SJSA1 (cell line): ENCODE measurements around the gene NRXN2. TPM values are rescaled to one million over a fixed set of nuclear protein-coding genes. Genes with fewer than 3 reads are reported as not detected.

Experiments
- DNase-seq, 2 experiments: peaks; one replicate each; pipeline ENCODE4 v3.0.0-alpha.2; 2015 to 2020; ENCODE audit warnings: low spot score in 2 of 2, low read depth in 1 of 2
- H3K27ac ChIP-seq: fragments of 250-450 bp; sonication (Bioruptor Pico); 2 replicates; pipeline ENCODE4 v1.5.1; 2020; ENCODE audit warnings: mild to moderate bottlenecking, moderate library complexity
- H3K27me3 ChIP-seq: fragments of 250-450 bp; sonication (Bioruptor Pico); replicated peaks from 2 replicates; pipeline ENCODE4 v1.5.1; 2020; ENCODE audit warnings: mild to moderate bottlenecking, moderate library complexity
- H3K36me3 ChIP-seq: fragments of 250-450 bp; sonication (Bioruptor Pico); 2 replicates; pipeline ENCODE4 v1.5.1; 2020; ENCODE audit warnings: mild to moderate bottlenecking
- H3K4me1 ChIP-seq: fragments of 250-450 bp; sonication (Bioruptor Pico); replicated peaks from 2 replicates; pipeline ENCODE4 v1.6.1; 2021; ENCODE audit warnings: mild to moderate bottlenecking
- H3K4me3 ChIP-seq: fragments of 250-450 bp; sonication (Bioruptor Pico); 2 replicates; pipeline ENCODE4 v1.5.1; 2020; ENCODE audit warnings: mild to moderate bottlenecking
- H3K9me3 ChIP-seq: fragments of 250-450 bp; sonication (Bioruptor Pico); replicated peaks from 2 replicates; pipeline ENCODE4 v1.5.1; 2020; ENCODE audit warnings: mild to moderate bottlenecking
- total RNA-seq: library from RNA; depleted of rRNA; stranded (reverse); fragments of >200 nt; shearing (Covaris generic); gene quantifications from 2 replicates; pipeline ENCODE4 v1.2.3, GENCODE V29; 2014

Gene NRXN2
- total RNA-seq, 1 experiment from 2014 or later, result not detected

- DNase-seq, result no peak
- Histone ChIP-seq H3K9me3 (no peaks in the 10 kb centered on the region), H3K27ac (no peak overlapping the region), H3K27me3 (no peaks in the 10 kb centered on the region), H3K36me3 (peaks cover 3% of the 10 kb centered on the region; the same call in 1 of the 2 replicates), H3K4me3 (no peak overlapping the region), H3K4me1 (0 out of 2 replicates have a peak, but pooled peaks cover 9% of the 10 kb centered on the region)
Measured at GRCh38 chr11:64754124-64754918, 31.3 kb upstream of the NRXN2 start.

- H3K36me3 ChIP-seq, result peaks cover 3% of the 10 kb centered on the region; the same call in 1 of the 2 replicates
- no peak for DNase-seq
Measured at GRCh38 chr11:64753380-64754123, 30.6 kb upstream of the NRXN2 start.

GRCh38 chr11:64753019-64753379 lies 30.0 kb upstream of the NRXN2 start:
- Histone ChIP-seq H3K4me3 (no peak overlapping the region), H3K4me1 (0 out of 2 replicates have a peak, but pooled peaks cover 9% of the 10 kb centered on the region), H3K9me3 (no peaks in the 10 kb centered on the region), H3K27me3 (no peaks in the 10 kb centered on the region), H3K27ac (no peak overlapping the region), H3K36me3 (peaks cover 3% of the 10 kb centered on the region; the same call in 1 of the 2 replicates)
- DNase-seq, result no peak

More at GRCh38 chr11:64753380-64754123, 30.6 kb upstream of the NRXN2 start:
- H3K27me3 ChIP-seq, result no peaks in the 10 kb centered on the region
- H3K9me3 ChIP-seq, result no peaks in the 10 kb centered on the region
- 0 out of 2 replicates have a peak, but pooled peaks cover 9% of the 10 kb centered on the region for H3K4me1 ChIP-seq
- no peak overlapping the region for H3K27ac ChIP-seq
- no peak overlapping the region for H3K4me3 ChIP-seq

- Histone ChIP-seq H3K27me3 (no peaks in the 10 kb centered on the region), H3K4me3 (no peak overlapping the region), H3K27ac (no peak overlapping the region), H3K9me3 (no peaks in the 10 kb centered on the region), H3K4me1 (0 out of 2 replicates have a peak, but pooled peaks cover 9% of the 10 kb centered on the region), H3K36me3 (peaks cover 3% of the 10 kb centered on the region; the same call in 1 of the 2 replicates)
- no peak for DNase-seq
Measured at GRCh38 chr11:64752175-64752970, 29.4 kb upstream of the NRXN2 start.

- Histone ChIP-seq H3K36me3 (0 out of 2 replicates have a peak, but pooled peaks cover 3% of the 10 kb centered on the region), H3K9me3 (no peaks in the 10 kb centered on the region), H3K4me1 (0 out of 2 replicates have a peak, but pooled peaks cover 9% of the 10 kb centered on the region), H3K4me3 (no peak overlapping the region), H3K27me3 (peaks cover 1% of the 10 kb centered on the region; the same call in 1 of the 2 replicates), H3K27ac (no peak overlapping the region)
- no peak for DNase-seq
Measured at GRCh38 chr11:64751580-64751979, 28.6 kb upstream of the NRXN2 start.

- Histone ChIP-seq H3K4me3 (no peak overlapping the region), H3K27me3 (peaks cover 6% of the 10 kb centered on the region), H3K9me3 (no peaks in the 10 kb centered on the region), H3K36me3 (0 out of 2 replicates have a peak, but pooled peaks cover 3% of the 10 kb centered on the region), H3K27ac (no peak overlapping the region), H3K4me1 (0 out of 2 replicates have a peak, but pooled peaks cover 5% of the 10 kb centered on the region)
- no peak for DNase-seq
Measured at GRCh38 chr11:64751136-64751535, 28.1 kb upstream of the NRXN2 start.

- peaks cover 12% of the 10 kb centered on the region for H3K27me3 ChIP-seq
- peaks cover 4% of the 10 kb centered on the region for H3K4me1 ChIP-seq
- H3K9me3 ChIP-seq, result no peaks in the 10 kb centered on the region
- H3K4me3 ChIP-seq, result no peak overlapping the region
- 0 out of 2 replicates have a peak, but pooled peaks cover 3% of the 10 kb centered on the region for H3K36me3 ChIP-seq
- H3K27ac ChIP-seq, result no peak overlapping the region
- no peak for DNase-seq
Measured at GRCh38 chr11:64750361-64751054, 27.5 kb upstream of the NRXN2 start.

GRCh38 chr11:64747961-64748665 lies 25.1 kb upstream of the NRXN2 start:
- Histone ChIP-seq H3K27me3 (peaks cover 33% of the 10 kb centered on the region), H3K36me3 (0 out of 2 replicates have a peak, but pooled peaks cover 3% of the 10 kb centered on the region), H3K27ac (no peak overlapping the region), H3K4me3 (no peak overlapping the region), H3K9me3 (peaks cover 5% of the 10 kb centered on the region; the same call in 1 of the 2 replicates), H3K4me1 (peaks cover 25% of the 10 kb centered on the region)
- no peak for DNase-seq

- peaks cover 5% of the 10 kb centered on the region; the same call in 1 of the 2 replicates for H3K9me3 ChIP-seq
- H3K27me3 ChIP-seq, result peaks cover 46% of the 10 kb centered on the region
- H3K27ac ChIP-seq, result no peak overlapping the region
Measured at GRCh38 chr11:64746486-64746885, 23.5 kb upstream of the NRXN2 start.

GRCh38 chr11:64745521-64746328 lies 22.7 kb upstream of the NRXN2 start:
- DNase-seq, result no peak
- Histone ChIP-seq H3K27ac (no peak overlapping the region), H3K4me3 (no peak overlapping the region), H3K36me3 (no peaks in the 10 kb centered on the region), H3K9me3 (peaks cover 5% of the 10 kb centered on the region; the same call in 1 of the 2 replicates), H3K4me1 (peaks cover 32% of the 10 kb centered on the region), H3K27me3 (peaks cover 46% of the 10 kb centered on the region)

More at GRCh38 chr11:64746486-64746885, 23.5 kb upstream of the NRXN2 start:
- no peak for DNase-seq
- Histone ChIP-seq H3K4me1 (peaks cover 32% of the 10 kb centered on the region), H3K36me3 (0 out of 2 replicates have a peak, but pooled peaks cover 1% of the 10 kb centered on the region), H3K4me3 (no peak overlapping the region)

- Histone ChIP-seq H3K4me3 (no peak overlapping the region), H3K27me3 (peaks cover 46% of the 10 kb centered on the region), H3K36me3 (no peaks in the 10 kb centered on the region), H3K27ac (no peak overlapping the region), H3K4me1 (peaks cover 32% of the 10 kb centered on the region), H3K9me3 (peaks cover 5% of the 10 kb centered on the region; the same call in 1 of the 2 replicates)
- DNase-seq, result no peak
Measured at GRCh38 chr11:64745189-64745520, 22.2 kb upstream of the NRXN2 start.
